EL (cell line): ENCODE measurements around the gene MYMX.
"Not testable (repeated sequence)": the region's sequence is repeated elsewhere in the genome, so short reads cannot be mapped to it uniquely, and the experiment has no call there.

Experiments
- DNase-seq: peaks from one replicate; pipeline ENCODE4 v3.0.0-alpha.2; 2016

Gene MYMX

DNA sequence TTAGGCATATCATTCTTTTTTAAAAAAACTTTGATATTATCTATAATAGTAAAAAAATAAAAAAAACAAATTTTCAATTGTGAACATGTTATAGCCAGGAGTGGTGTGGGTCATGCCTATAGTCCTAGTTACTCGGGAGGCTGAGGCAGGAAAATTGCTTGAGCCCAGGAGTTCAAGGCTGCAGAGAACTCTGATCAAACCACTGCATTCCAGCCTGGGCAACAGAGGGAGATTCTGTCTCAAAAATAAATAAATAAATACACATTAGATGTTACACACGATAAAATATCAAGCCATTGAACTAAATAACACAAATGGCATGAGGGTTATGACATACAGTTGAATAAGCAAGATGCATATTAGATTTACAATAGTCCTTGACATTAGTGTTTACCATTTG lies 27.9 kb upstream of the MYMX start:
- no peak for DNase-seq

GRCh38 chr6:44189257-44189656 lies 27.5 kb upstream of the MYMX start:
- no peak for DNase-seq

GRCh38 chr6:44190715-44191114 lies 26.0 kb upstream of the MYMX start:
- DNase-seq = no peak

- DNase-seq = peak; percentile 30
These were observed 24.2 kb upstream of the MYMX start for GRCh38 chr6:44192428-44193041.

DNA sequence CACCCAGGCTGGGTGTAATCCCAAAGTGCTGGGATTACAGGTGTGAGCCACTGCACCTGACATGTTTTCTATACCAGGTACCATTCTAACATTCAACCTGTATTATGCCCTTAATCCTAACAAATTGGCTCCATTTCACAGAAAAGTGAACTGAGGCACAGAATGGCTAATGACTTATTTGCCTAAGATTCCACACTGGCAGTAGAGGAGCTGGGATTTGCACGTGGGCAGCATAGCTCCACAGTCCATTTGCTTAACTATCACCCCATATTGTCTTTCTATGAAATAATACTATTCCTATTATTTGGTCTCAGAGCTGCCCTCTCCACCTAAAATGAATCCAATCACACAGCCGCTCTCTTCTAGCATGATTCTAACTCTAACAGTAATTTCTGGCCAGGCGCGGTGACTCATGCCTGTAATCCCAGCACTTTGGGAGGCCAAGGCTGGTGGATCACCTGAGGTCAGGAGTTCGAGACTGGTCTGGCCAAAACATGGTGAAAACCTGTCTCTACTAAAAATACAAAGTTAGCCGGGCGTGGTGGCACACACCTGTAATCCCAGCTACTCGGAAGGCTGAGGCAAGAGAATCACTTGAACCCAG lies 23.3 kb upstream of the MYMX start:
- DNase-seq = no peak

GRCh38 chr6:44194326-44194725 lies 22.4 kb upstream of the MYMX start:
- no peak for DNase-seq

GRCh38 chr6:44196351-44196750 lies 20.4 kb upstream of the MYMX start:
- DNase-seq = not testable (repeated sequence)

- DNase-seq = no peak
These were observed 18.0 kb upstream of the MYMX start for GRCh38 chr6:44198684-44199083.

DNA sequence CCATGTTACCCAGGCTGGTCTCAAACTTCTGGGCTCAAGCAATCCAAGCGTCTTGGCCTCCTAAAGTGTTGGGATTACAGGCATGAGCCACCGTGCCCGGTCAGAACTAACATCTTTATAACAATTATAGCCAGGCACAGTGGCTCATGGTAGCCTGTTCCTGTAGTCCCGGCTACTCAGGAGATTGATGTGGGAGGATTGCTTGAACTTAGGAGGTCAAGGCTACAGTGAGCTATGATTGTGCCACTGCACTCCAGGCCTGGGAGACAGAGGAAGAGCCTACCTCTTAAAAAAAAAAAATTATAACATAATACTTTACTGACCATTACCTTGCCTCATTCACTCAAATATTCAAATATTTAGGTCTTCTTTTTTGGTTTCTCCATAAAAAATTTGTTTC lies 16.8 kb upstream of the MYMX start:
- no peak for DNase-seq

GRCh38 chr6:44201200-44201599 lies 15.5 kb upstream of the MYMX start:
- DNase-seq = no peak

- no peak for DNase-seq
These were observed 15.0 kb upstream of the MYMX start for GRCh38 chr6:44201638-44202303.

- no peak for DNase-seq
These were observed 14.3 kb upstream of the MYMX start for GRCh38 chr6:44202332-44202971.

- no peak for DNase-seq
These were observed 13.6 kb upstream of the MYMX start for GRCh38 chr6:44202972-44203750.

- DNase-seq = no peak
These were observed 12.8 kb upstream of the MYMX start for GRCh38 chr6:44203955-44204354.

- DNase-seq = no peak
These were observed 8.8 kb upstream of the MYMX start for GRCh38 chr6:44207966-44208365.

- DNase-seq = no peak
These were observed 5.4 kb upstream of the MYMX start for GRCh38 chr6:44211284-44211683.

DNA sequence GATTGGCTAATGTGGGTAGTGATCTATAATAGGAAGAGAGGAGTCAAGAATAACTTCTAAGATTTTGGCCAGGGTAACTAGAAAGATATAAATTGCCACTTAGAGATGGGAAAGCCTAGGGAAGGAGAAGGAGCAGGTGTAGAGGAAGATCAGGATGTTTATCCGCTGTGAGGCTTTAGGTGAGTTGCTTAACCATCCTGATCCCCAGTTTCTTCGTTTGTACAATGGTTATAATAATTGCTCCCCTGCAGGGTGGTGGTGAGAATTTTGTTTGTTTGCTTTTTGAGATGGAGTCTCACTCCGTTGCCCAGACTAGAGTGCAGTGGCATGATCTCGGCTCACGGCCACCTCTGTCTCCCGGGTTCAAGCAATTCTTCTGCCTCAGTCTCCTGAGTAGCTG lies 2.4 kb upstream of the MYMX start:
- no peak for DNase-seq

- DNase-seq = no peak
These were observed 812 bp downstream of the MYMX start for GRCh38 chr6:44217332-44218143.

DNA sequence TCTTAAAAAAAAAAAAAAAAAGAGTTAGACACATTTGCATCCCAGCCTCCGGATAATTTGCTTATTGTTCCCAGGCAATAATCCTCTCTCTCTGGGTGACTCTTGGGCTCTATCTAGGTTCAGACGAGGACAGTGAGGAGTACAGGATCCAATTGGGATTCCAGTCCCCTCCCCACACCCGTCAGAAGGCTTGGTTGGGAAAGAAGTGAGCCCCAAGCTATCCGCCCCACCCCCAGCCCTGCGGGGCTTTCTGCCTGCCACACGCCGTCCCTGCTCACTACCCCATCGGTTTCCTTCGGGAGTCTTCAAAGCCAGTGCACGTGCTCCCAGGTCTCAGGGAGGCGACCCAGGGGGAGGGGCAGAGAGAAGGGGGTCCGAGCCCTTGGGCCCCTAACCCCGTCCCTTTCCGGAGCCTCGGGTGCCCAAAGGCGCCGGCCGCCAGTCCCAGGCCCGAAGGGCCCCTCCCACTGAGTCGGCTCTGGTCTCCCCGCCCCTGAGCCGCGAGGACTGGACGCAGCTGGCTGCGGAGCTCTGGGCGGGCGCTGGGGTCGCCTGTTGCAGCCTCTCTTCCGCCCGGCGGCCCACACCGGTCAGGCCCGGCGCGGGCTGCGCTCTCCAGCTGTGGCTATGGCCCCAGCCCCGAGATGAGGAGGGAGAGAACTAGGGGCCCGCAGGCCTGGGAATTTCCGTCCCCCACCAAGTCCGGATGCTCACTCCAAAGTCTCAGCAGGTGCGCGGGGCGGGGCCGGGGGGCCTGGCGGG lies 2.5 kb downstream of the MYMX start:
- peak; percentile 78 for DNase-seq

- DNase-seq = no peak
These were observed 3.4 kb downstream of the MYMX start for GRCh38 chr6:44219815-44220784.
